Omental fat pad (tissue), 4 donors: ENCODE measurements around the gene CELF2. TPM values are rescaled to one million over a fixed set of nuclear protein-coding genes. Genes with fewer than 3 reads are reported as not detected.

Experiments
- ATAC-seq: fragments of 150-250 bp; one replicate; pipeline ENCODE4 v1.9.1; 2016; ENCODE audit warnings: mild to moderate bottlenecking, moderate library complexity; ENCODE audit not compliant: low FRiP score
- DNase-seq: peaks from one replicate; pipeline ENCODE4 v3.0.0-alpha.2; 2019; ENCODE audit warnings: low spot score
- total RNA-seq, 4 donors: library from RNA; depleted of rRNA; stranded (reverse); fragments of >200 nt; gene quantifications; one replicate each; pipeline ENCODE4 v1.1.0, GENCODE V29; 2016
- TF ChIP-seq, protein P1 (sequence below), 3 donors: fragments of 450-650 bp; IDR thresholded peaks; one replicate each; pipeline ENCODE4 v1.5.1; 2016 to 2017; ENCODE audit warnings: antibody characterized with exemption in 3 of 3, mild to moderate bottlenecking in 3 of 3, moderate library complexity in 2 of 3

The CELF2 gene
- total RNA-seq, 4 donors from 2014 or later, result 81.7 to 116 (median 104) TPM

DNA sequence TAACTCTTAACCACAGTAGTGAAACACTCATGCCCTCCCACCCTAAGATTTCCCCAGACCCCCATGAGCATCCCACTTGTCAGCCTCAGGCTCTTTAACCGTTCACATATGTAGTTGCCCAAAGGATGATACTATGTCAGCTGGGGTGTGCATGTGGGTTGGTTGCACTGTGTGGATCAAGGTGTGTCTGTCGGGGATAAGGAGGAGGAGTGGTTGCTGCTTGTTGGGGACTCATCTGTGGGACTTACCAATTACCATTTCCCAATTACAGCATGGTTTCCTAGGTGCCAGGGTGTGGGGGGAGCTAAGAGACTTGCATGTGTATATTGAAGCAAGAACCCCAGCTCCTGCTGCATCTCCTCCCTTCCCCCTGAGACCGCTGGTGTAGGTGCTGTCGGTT, 48.8 kb downstream of the CELF2 start:
- no peak for ATAC-seq
- DNase-seq, result no peak
- TF ChIP-seq, protein P1, sequence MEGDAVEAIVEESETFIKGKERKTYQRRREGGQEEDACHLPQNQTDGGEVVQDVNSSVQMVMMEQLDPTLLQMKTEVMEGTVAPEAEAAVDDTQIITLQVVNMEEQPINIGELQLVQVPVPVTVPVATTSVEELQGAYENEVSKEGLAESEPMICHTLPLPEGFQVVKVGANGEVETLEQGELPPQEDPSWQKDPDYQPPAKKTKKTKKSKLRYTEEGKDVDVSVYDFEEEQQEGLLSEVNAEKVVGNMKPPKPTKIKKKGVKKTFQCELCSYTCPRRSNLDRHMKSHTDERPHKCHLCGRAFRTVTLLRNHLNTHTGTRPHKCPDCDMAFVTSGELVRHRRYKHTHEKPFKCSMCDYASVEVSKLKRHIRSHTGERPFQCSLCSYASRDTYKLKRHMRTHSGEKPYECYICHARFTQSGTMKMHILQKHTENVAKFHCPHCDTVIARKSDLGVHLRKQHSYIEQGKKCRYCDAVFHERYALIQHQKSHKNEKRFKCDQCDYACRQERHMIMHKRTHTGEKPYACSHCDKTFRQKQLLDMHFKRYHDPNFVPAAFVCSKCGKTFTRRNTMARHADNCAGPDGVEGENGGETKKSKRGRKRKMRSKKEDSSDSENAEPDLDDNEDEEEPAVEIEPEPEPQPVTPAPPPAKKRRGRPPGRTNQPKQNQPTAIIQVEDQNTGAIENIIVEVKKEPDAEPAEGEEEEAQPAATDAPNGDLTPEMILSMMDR (IDR thresholded peaks at IDR 0.05), result no peak

DNA sequence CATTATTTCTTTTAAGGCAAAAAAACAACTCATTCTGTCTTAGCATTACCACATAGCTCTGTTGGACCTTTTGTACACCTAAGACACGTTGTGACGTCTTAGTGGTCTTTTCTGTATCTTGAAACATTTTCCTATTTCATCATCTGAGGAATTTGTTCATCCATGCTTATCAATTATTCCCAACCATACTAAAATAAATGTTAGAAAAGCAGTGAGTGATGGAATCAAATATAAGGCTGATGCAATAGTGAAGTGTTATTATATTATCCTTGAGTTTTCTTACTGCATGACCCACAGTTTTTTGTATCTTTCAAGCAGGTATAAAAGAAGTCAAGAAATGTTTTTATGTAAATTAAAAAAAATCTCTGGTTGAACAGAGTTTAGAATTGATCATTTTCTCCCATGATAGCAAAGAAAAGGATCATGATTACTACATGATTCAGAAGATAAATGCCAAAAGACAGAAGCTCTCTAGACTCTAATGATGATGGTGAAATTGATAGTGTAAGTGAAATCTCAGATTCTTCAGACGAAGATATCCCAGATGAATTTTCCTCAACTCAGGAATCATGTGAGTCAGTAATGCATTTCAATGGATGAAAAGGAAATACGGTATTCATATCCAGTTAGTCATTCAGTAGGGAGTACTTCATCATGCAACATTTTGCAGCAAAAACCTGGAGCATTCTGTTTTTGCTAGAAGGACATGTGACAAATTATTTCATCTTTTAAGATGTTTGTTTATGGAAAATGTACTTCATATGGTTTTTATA, 51.4 kb downstream of the CELF2 start:
- DNase-seq (no peak), ATAC-seq (no peak)
- TF ChIP-seq, protein P1 (IDR thresholded peaks at IDR 0.05), result no peak

- DNase-seq, result no peak
- ATAC-seq, result no peak
- TF ChIP-seq, protein P1 (IDR thresholded peaks at IDR 0.05), result no peak
Measured at GRCh38 chr10:11073410-11073809, 55.7 kb downstream of the CELF2 start.

GRCh38 chr10:11074536-11075267, 57.0 kb downstream of the CELF2 start:
- TF ChIP-seq, protein P1 (IDR thresholded peaks at IDR 0.05), result no peak
- ATAC-seq, result no peak
- DNase-seq, result no peak

GRCh38 chr10:11076221-11076620, 58.5 kb downstream of the CELF2 start:
- ATAC-seq, result no peak
- DNase-seq, result no peak
- TF ChIP-seq, protein P1 (IDR thresholded peaks at IDR 0.05), result no peak

DNA sequence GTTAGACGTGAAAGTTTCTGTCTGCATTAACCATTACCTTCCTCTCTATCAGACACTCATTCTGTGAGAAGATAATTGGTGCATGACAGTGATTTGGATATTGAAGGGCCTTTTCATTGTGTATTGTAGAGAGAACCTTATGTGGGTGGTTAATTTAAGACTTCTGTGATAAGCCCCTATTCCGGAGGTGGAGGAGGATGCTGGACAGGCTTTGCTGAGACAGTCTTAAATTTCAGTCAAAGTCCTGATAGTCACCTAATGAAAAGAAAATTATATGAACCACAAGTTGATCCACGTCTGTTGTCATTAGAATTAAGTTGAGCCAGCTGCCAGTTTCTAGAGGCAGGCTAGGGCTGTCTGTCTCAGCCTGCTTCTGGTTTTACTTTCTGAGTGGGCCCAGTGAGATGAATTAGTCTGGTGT, 62.9 kb downstream of the CELF2 start:
- TF ChIP-seq, protein P1 (IDR thresholded peaks at IDR 0.05), result no peak
- no peak for ATAC-seq
- DNase-seq, result no peak
